Endodermal cell (in vitro differentiated cells): Measurements from ENCODE around the gene SUGP1. TPM values are rescaled to one million over a fixed set of nuclear protein-coding genes. Genes with fewer than 3 reads are reported as not detected.

Source experiments
- DNase-seq: peaks from one replicate; pipeline ENCODE4 v3.0.0-alpha.2; 2017
- H3K27ac ChIP-seq: 2 replicates; pipeline ENCODE4 v1.5.1; 2013; ENCODE audit warnings: mild to moderate bottlenecking, low read depth, low read length, moderate library complexity
- H3K27me3 ChIP-seq: 2 replicates; pipeline ENCODE4 v1.6.1; 2013; ENCODE audit warnings: mild to moderate bottlenecking, low read length, moderate library complexity; ENCODE audit not compliant: insufficient read depth, control insufficient read depth, poor library complexity, severe bottlenecking
- H3K36me3 ChIP-seq: 2 replicates; pipeline ENCODE4 v1.7.0; 2013; ENCODE audit warnings: mild to moderate bottlenecking, low read length, moderate library complexity; ENCODE audit not compliant: control insufficient read depth, insufficient read depth
- H3K4me1 ChIP-seq: one replicate; pipeline ENCODE4 v1.7.0; 2013; ENCODE audit warnings: low read length; ENCODE audit not compliant: control insufficient read depth, insufficient read depth
- H3K4me3 ChIP-seq: 2 replicates; pipeline ENCODE4 v1.5.1; 2013; ENCODE audit warnings: mild to moderate bottlenecking, low read length, moderate library complexity
- H3K9ac ChIP-seq: 2 replicates; pipeline ENCODE4 v1.6.1; 2013; ENCODE audit warnings: mild to moderate bottlenecking, low read length, moderate library complexity; ENCODE audit not compliant: poor library complexity, severe bottlenecking; ENCODE audit errors: extremely low read depth
- H3K9me3 ChIP-seq: 2 replicates; pipeline ENCODE4 v1.6.1; 2013; ENCODE audit warnings: mild to moderate bottlenecking, low read length, moderate library complexity; ENCODE audit not compliant: control insufficient read depth
- H3K27ac Mint-ChIP-seq: 2 replicates; pipeline ENCODE4 v1.8.0; 2020; ENCODE audit warnings: mixed read lengths
- H3K27me3 Mint-ChIP-seq: 2 replicates; pipeline ENCODE4 v1.8.0; 2021; ENCODE audit warnings: mild to moderate bottlenecking, mixed read lengths; ENCODE audit not compliant: insufficient read depth
- H3K36me3 Mint-ChIP-seq: 2 replicates; pipeline ENCODE4 v1.8.0; 2020; ENCODE audit warnings: low read depth, mixed read lengths
- H3K4me1 Mint-ChIP-seq: 2 replicates; pipeline ENCODE4 v1.8.0; 2020; ENCODE audit warnings: mixed read lengths
- H3K4me3 Mint-ChIP-seq: 2 replicates; pipeline ENCODE4 v1.8.0; 2020; ENCODE audit warnings: mild to moderate bottlenecking, moderate library complexity, mixed read lengths
- H3K9me3 Mint-ChIP-seq: 2 replicates; pipeline ENCODE4 v1.8.0; 2020; ENCODE audit warnings: mild to moderate bottlenecking, mixed read lengths
- WGBS, 2 experiments: methylation state at CpG; one replicate each; pipeline versions ENCODE4 v1.1.5 to v1.1.7; 2013; ENCODE audit warnings: missing lambda C conversion rate in 2 of 2, mixed read lengths in 1 of 2; ENCODE audit not compliant: insufficient coverage in 1 of 2, insufficient read length in 1 of 2; 5-methylcytosine and 5-hydroxymethylcytosine counted together
- total RNA-seq, 2 donors: library from RNA; stranded (reverse); fragmentation: NEBNext Ultra II Directional in 1 of 2; extraction: Animal tissue kit (Norgen Biotek cat#: 25700) in 1 of 2; gene quantifications; 2 replicates in 1 of 2; 3 replicates in 1 of 2; pipeline ENCODE4 v1.2.1, GENCODE V29; 2021
- TF ChIP-seq, protein P1 (sequence below): fragments of 200-600 bp; sonication (generic); conservative IDR thresholded peaks from 2 replicates; pipeline ENCODE4 v1.5.0; 2021; ENCODE audit warnings: antibody characterized with exemption, mild to moderate bottlenecking

Gene SUGP1
- total RNA-seq, 2 donors from 2014 or later, result 72.2 to 75.5 TPM

DNA sequence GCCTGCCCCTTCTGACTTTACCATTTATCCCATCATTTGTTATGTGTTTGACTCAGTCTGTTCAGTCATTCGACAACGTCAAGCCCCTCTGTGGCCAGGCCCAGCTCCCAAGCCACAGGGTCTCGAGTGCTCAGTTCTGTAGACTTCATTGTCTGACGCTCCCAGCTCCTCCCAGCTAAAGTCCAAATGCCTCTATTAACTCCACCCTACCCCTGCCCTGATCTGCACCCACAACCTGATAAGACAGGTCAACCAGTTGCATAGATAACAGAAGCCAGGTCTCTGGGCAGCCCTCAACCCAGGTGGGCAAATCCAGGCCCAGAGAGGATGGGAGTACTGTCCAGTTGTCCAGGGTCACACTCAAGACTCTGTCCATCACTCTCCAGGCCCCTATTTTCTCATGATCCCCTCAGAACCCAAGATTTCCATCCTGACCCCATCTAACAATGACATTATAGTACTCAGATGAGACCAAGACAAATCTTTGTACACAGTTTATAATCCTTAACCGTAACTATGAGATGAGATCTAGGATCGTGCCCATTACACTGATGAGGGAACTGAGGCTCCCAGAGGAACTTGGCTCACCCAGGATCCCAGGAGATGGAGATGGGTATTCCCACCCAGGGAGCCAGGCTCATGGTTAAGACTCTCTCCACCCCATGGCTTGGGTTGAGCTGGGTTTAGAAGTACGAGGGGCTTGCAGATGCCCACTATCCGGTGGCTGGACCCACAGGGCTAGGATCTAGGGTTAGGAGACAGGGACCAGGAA, 48.3 kb downstream of the SUGP1 start:
- Histone ChIP-seq H3K4me3 (peak overlapping the region; percentile 73), H3K27me3 (no peaks in the 10 kb centered on the region), H3K9me3 (no peaks in the 10 kb centered on the region), H3K27ac (no peak overlapping the region), H3K4me1 (no peaks in the 10 kb centered on the region), H3K9ac (no peak overlapping the region), H3K36me3 (peaks cover 11% of the 10 kb centered on the region)
- Mint-ChIP-seq H3K4me3 (peak overlapping the region; percentile 56), H3K9me3 (no peaks in the 10 kb centered on the region), H3K4me1 (peaks cover 3% of the 10 kb centered on the region), H3K27ac (no peak overlapping the region), H3K27me3 (peaks cover 37% of the 10 kb centered on the region), H3K36me3 (peaks cover 11% of the 10 kb centered on the region)
- DNase-seq, result no peak
- TF ChIP-seq, protein P1, sequence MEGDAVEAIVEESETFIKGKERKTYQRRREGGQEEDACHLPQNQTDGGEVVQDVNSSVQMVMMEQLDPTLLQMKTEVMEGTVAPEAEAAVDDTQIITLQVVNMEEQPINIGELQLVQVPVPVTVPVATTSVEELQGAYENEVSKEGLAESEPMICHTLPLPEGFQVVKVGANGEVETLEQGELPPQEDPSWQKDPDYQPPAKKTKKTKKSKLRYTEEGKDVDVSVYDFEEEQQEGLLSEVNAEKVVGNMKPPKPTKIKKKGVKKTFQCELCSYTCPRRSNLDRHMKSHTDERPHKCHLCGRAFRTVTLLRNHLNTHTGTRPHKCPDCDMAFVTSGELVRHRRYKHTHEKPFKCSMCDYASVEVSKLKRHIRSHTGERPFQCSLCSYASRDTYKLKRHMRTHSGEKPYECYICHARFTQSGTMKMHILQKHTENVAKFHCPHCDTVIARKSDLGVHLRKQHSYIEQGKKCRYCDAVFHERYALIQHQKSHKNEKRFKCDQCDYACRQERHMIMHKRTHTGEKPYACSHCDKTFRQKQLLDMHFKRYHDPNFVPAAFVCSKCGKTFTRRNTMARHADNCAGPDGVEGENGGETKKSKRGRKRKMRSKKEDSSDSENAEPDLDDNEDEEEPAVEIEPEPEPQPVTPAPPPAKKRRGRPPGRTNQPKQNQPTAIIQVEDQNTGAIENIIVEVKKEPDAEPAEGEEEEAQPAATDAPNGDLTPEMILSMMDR, result no peak
- WGBS, 2 experiments, result 95 to 98% methylated on average over 6 to 8 of the region's 8 CpGs

- TF ChIP-seq, protein P1, result no peak
- Histone ChIP-seq H3K27ac (no peak overlapping the region), H3K9me3 (no peaks in the 10 kb centered on the region), H3K4me1 (no peaks in the 10 kb centered on the region), H3K9ac (no peak overlapping the region), H3K27me3 (no peaks in the 10 kb centered on the region), H3K36me3 (peaks cover 3% of the 10 kb centered on the region), H3K4me3 (no peak overlapping the region)
- WGBS, 2 experiments, result 89 to 95% methylated on average over 7 to 8 of the region's 8 CpGs
- Mint-ChIP-seq H3K4me1 (peaks cover 3% of the 10 kb centered on the region), H3K27ac (no peak overlapping the region), H3K36me3 (peaks cover 2% of the 10 kb centered on the region), H3K27me3 (peaks cover 38% of the 10 kb centered on the region), H3K4me3 (no peak overlapping the region), H3K9me3 (no peaks in the 10 kb centered on the region)
- no peak for DNase-seq
Observed at GRCh38 chr19:19270749-19271571, 49.3 kb downstream of the SUGP1 start.

GRCh38 chr19:19269952-19270694, 50.2 kb downstream of the SUGP1 start:
- peak; percentile 80 for DNase-seq
- Mint-ChIP-seq H3K4me1 (peaks cover 3% of the 10 kb centered on the region), H3K27me3 (peaks cover 44% of the 10 kb centered on the region), H3K4me3 (no peak overlapping the region), H3K27ac (no peak overlapping the region), H3K36me3 (peaks cover 2% of the 10 kb centered on the region), H3K9me3 (no peaks in the 10 kb centered on the region)
- TF ChIP-seq, protein P1, result no peak
- Histone ChIP-seq H3K4me3 (no peak overlapping the region), H3K27me3 (no peaks in the 10 kb centered on the region), H3K4me1 (no peaks in the 10 kb centered on the region), H3K36me3 (no peaks in the 10 kb centered on the region), H3K27ac (no peak overlapping the region), H3K9ac (no peak overlapping the region), H3K9me3 (no peaks in the 10 kb centered on the region)
- WGBS, 2 experiments, result 80 to 93% methylated on average over 8 to 18 of the region's 18 CpGs
